Right lobe of liver (tissue), 6 donors: ENCODE data around the gene PKD2L1. TPM values are rescaled to one million over a fixed set of nuclear protein-coding genes. Genes with fewer than 3 reads are reported as not detected.

Experiments used
- ATAC-seq, 4 donors: fragments of 200-7000 bp; cut with Tn5 transposase; one replicate each; pipeline ENCODE4 v1.9.1; 2020; ENCODE audit warnings: mild to moderate bottlenecking in 4 of 4, moderate library complexity in 4 of 4
- DNase-seq, 3 donors: peaks; one replicate each; pipeline ENCODE4 v3.0.0-alpha.2; 2020
- H3K27ac ChIP-seq, 3 donors: fragments of 200-600 bp; one replicate each; pipeline ENCODE4 v1.8.0; 2022
- H3K27me3 ChIP-seq, 2 donors: fragments of 200-600 bp; one replicate each; pipeline ENCODE4 v1.8.0; 2022
- H3K36me3 ChIP-seq, 4 donors: fragments of 200-600 bp; sonication (generic) in 1 of 4; one replicate each; pipeline versions ENCODE4 v1.5.1 to v1.8.0; 2017 to 2022; ENCODE audit warnings: control low read depth in 1 of 4
- H3K4me1 ChIP-seq, 4 donors: fragments of 200-600 bp; sonication (generic) in 1 of 4; one replicate each; pipeline versions ENCODE4 v1.5.1 to v1.8.0; 2017 to 2022; ENCODE audit warnings: control low read depth in 1 of 4
- H3K4me3 ChIP-seq, 3 donors: fragments of 200-600 bp; one replicate each; pipeline ENCODE4 v1.8.0; 2022
- H3K9me3 ChIP-seq, 4 donors: fragments of 200-600 bp; sonication (generic) in 1 of 4; one replicate each; pipeline versions ENCODE4 v1.5.1 to v1.8.0; 2017 to 2022; ENCODE audit warnings: control low read depth in 1 of 4
- POLR2A ChIP-seq: fragments of 450-650 bp; IDR thresholded peaks from one replicate; pipeline ENCODE4 v1.6.1; 2017; ENCODE audit warnings: antibody characterized with exemption, mild to moderate bottlenecking
- WGBS: methylation state at CpG from one replicate; pipeline ENCODE4 v1.1.6; 2018; ENCODE audit warnings: low coverage, low lambda C conversion rate; ENCODE audit not compliant: insufficient coverage; ENCODE audit errors: missing lambda C conversion rate; 5-methylcytosine and 5-hydroxymethylcytosine counted together
- intact Hi-C, 2 donors: fragments of 100-400 bp; cut with DNase I; formaldehyde crosslinking; loops; one replicate each; pipeline versions ENCODE4 v1.11.2 to v1.14.1; 2022
- total RNA-seq, 6 experiments: library from RNA; depleted of rRNA in 2 of 6; stranded (reverse); fragments of >200 nt in 2 of 6; fragmentation: NEBNext Ultra II Directional in 3 of 6; extraction: Animal tissue kit (Norgen Biotek cat#: 25700) in 3 of 6; gene quantifications; one replicate each; pipeline versions ENCODE4 v1.1.0 to v1.2.4, GENCODE V29; 2016 to 2023
- TF ChIP-seq, protein P1 (sequence below), 4 donors: fragments of 200-600 bp in 3 of 4; fragments of 450-650 bp in 1 of 4; IDR thresholded peaks; one replicate each; pipeline versions ENCODE4 v1.5.1 to v1.8.0; 2016 to 2022; ENCODE audit warnings: antibody characterized with exemption in 4 of 4, mild to moderate bottlenecking in 2 of 4
- donor health status: DM: no; HTN: yes; CAD: no.
- donor health status: DM: no; HTN: no; CAD: no.
- donor health status: DM: no; HTN: no; CAD: no.
- donor health status: DM: no; HTN: yes; CAD: no.
- donor health status: DM: no; HTN: yes; CAD: no.

The PKD2L1 gene
- total RNA-seq, 6 experiments from 2014 or later, result 0.12 to 0.26 (median 0.22) TPM; not detected in 3

DNA sequence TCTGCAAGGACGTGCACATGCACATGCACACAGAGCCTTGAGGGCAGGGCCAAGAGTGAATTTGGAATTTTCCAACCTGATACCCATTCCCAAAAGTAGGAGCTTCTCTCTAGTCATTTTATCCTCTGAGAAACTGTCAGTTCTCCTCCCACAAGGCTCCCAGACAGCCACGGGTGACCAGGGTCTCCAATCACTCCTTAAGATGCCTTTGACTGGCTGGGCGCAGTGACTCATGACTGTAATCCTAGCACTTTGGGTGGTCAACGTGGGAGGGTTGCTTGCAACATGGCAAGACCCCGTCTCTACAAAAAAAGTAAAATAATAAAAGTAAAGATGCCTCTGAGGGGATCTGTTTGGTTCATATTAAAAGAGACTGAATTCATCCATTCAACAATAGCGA, 30.2 kb upstream of the PKD2L1 start:
- peaks cover 0 to 77% (median 27%) of the 10 kb centered on the region in 4 donors for H3K4me1 ChIP-seq
- TF ChIP-seq, protein P1, sequence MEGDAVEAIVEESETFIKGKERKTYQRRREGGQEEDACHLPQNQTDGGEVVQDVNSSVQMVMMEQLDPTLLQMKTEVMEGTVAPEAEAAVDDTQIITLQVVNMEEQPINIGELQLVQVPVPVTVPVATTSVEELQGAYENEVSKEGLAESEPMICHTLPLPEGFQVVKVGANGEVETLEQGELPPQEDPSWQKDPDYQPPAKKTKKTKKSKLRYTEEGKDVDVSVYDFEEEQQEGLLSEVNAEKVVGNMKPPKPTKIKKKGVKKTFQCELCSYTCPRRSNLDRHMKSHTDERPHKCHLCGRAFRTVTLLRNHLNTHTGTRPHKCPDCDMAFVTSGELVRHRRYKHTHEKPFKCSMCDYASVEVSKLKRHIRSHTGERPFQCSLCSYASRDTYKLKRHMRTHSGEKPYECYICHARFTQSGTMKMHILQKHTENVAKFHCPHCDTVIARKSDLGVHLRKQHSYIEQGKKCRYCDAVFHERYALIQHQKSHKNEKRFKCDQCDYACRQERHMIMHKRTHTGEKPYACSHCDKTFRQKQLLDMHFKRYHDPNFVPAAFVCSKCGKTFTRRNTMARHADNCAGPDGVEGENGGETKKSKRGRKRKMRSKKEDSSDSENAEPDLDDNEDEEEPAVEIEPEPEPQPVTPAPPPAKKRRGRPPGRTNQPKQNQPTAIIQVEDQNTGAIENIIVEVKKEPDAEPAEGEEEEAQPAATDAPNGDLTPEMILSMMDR (IDR thresholded peaks at IDR 0.05), result no peak
- no peak for TF ChIP-seq POLR2A
- DNase-seq (no peak), ATAC-seq (no peak)
- no peaks in the 10 kb centered on the region for H3K9me3 ChIP-seq
- no peaks in the 10 kb centered on the region for H3K27me3 ChIP-seq
- no peak overlapping the region for H3K4me3 ChIP-seq
- intact Hi-C loops, result no loop called here
- H3K27ac ChIP-seq, result peak overlapping the region in 2 of 3 donors; percentile 17 to 62
- H3K36me3 ChIP-seq, result peaks cover 0 to 36% (median 0%) of the 10 kb centered on the region in 4 donors
- WGBS, result 58% methylated on average over 6 of the region's 6 CpGs

DNA sequence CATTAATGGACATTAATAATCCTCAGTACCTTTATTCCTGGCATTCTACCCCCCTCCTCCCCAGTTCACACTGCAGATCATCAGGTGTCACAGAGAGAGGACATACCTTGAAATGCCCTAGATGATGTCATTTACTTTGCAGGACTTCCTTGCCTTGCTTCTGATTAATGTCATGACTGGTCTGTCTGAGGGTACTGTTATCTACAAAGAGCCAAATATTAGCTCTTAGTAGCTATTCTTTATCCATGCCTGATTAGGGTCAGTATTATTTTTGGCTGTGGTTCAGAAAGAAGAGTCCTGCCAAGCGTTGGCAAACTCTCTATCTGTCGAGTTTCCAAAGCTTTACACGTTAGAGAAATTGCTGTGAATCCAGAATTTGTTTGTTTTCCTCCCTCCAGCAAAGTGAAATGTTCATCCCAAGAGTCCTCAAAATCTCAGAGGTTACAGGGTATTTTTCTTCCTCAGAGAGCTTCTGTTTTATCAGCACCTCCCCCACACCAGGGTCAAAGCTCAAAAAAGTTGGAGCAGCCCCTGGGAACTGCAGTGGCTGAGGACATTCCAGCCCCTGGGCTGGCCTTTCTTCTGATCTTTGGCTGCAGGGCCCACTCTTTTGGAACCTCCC, 29.6 kb upstream of the PKD2L1 start:
- no peak for TF ChIP-seq POLR2A
- TF ChIP-seq, protein P1 (IDR thresholded peaks at IDR 0.05), result no peak
- Histone ChIP-seq H3K4me3 (no peak overlapping the region), H3K36me3 (peaks cover 0 to 42% (median 0%) of the 10 kb centered on the region in 4 donors), H3K27me3 (no peaks in the 10 kb centered on the region), H3K4me1 (peaks cover 0 to 72% (median 27%) of the 10 kb centered on the region in 4 donors), H3K27ac (peak overlapping the region in 2 of 3 donors; percentile 17 to 62), H3K9me3 (no peaks in the 10 kb centered on the region)
- peak; percentile 38 to 75 (median 56) for ATAC-seq
- DNase-seq, result peak in 1 of 3 donors; percentile 81
- intact Hi-C loops, result no loop called here
- 3% methylated on average over 3 of the region's 3 CpGs for WGBS

DNA sequence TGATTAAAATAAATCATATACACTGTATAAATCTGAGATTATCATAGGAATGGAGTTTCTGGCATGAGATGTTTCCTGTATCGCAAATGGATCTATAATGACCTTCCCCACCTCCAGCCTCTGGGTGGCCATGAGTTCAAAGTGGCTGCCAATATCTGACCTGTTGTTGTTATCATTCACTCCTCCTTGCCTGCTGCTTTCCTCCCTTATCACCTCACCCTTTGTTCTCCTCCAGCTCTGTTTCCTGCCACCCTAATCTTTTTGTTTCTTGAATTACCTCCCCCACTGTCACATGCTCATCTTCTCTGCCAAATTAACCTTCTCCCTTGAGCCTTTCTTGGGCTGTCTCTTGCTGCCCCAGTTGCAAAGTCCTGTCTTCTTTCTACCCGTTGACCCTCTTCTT, 29.0 kb upstream of the PKD2L1 start:
- no peaks in the 10 kb centered on the region for H3K27me3 ChIP-seq
- ATAC-seq, result peak; percentile 32 to 62 (median 48)
- no peak overlapping the region for H3K4me3 ChIP-seq
- peaks cover 0 to 66% (median 27%) of the 10 kb centered on the region in 4 donors for H3K4me1 ChIP-seq
- intact Hi-C loops, result no loop called here
- no peak for DNase-seq
- TF ChIP-seq, protein P1 (IDR thresholded peaks at IDR 0.05), result no peak
- TF ChIP-seq POLR2A, result no peak
- 22% methylated on average over 2 of the region's 2 CpGs for WGBS
- no peaks in the 10 kb centered on the region for H3K9me3 ChIP-seq
- H3K27ac ChIP-seq, result peak overlapping the region in 1 of 3 donors; percentile 62
- H3K36me3 ChIP-seq, result peaks cover 0 to 48% (median 0%) of the 10 kb centered on the region in 4 donors

DNA sequence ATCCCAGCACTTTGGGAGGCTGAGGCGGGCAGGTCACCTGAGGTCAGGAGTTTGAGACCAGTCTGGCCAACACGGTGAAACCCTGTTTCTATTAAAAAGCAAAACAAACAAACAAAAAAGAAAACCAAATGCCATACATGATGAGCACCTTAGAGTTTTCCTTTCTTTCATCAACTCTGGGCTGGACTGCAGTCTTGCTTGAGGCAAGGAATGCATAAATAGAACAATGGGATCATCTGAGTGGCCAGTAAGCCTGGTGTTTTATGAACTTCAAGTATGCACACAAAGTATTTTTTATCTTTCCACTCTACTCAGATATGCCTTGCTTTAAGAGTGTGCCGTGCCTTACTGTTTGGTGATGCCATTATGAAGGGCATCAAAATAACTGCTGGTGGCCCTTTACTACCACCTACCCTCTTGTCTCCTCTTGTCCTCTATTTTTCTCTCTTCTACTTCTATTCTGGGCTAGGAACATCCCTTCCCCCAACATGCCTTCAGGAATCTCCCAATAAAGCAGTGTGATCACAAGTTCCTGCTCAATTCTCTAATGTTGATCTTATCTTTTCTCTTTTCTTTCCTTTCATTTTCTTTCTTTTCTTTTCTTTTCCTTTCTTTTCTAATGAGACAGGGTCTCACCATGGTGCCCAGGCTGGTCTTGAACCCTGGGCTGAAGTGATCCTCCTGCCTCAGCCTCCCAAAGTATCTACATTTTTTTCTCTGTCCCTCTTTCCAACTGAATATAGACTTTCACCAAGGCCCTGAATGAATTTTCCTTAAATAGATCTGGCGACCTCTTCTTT, 27.2 kb upstream of the PKD2L1 start:
- Histone ChIP-seq H3K9me3 (no peaks in the 10 kb centered on the region), H3K36me3 (peaks cover 0 to 63% (median 3%) of the 10 kb centered on the region in 4 donors), H3K27ac (no peak overlapping the region), H3K4me1 (peaks cover 0 to 49% (median 21%) of the 10 kb centered on the region in 4 donors), H3K27me3 (no peaks in the 10 kb centered on the region), H3K4me3 (no peak overlapping the region)
- WGBS, result 76% methylated on average over 4 of the region's 4 CpGs
- TF ChIP-seq, protein P1 (IDR thresholded peaks at IDR 0.05), result no peak
- TF ChIP-seq POLR2A, result no peak
- DNase-seq, result no peak
- ATAC-seq, result no peak
- intact Hi-C loops, result no loop called here
